H9 (cell line): Measurements from ENCODE around the gene NUMA1. TPM values are rescaled to one million over a fixed set of nuclear protein-coding genes. Genes with fewer than 3 reads are reported as not detected.
A peak's percentile ranks its signal among the peaks of the same experiment; 100 is the strongest.

Experiments used
- DNase-seq: peaks from one replicate; pipeline ENCODE4 v3.0.0-alpha.2; 2017
- H2AFZ ChIP-seq: one replicate; pipeline ENCODE4 v1.6.1; 2013; ENCODE audit warnings: mild to moderate bottlenecking, low read length, control low read depth, moderate library complexity
- H2AK5ac ChIP-seq: 2 replicates; pipeline ENCODE4 v1.6.1; 2013; ENCODE audit warnings: low read length, control low read depth, mixed read lengths; ENCODE audit not compliant: insufficient read length
- H2BK120ac ChIP-seq: one replicate; pipeline ENCODE4 v1.6.1; 2013; ENCODE audit warnings: low read depth, mild to moderate bottlenecking, low read length, control low read depth, inconsistent platforms; ENCODE audit not compliant: poor library complexity, severe bottlenecking
- H2BK12ac ChIP-seq: 2 replicates; pipeline ENCODE4 v1.6.1; 2013; ENCODE audit warnings: low read length, control low read depth, mixed read lengths, low read depth; ENCODE audit not compliant: insufficient read length
- H2BK15ac ChIP-seq: 2 replicates; pipeline ENCODE4 v1.6.1; 2013; ENCODE audit warnings: low read depth, low read length, control low read depth
- H2BK20ac ChIP-seq: one replicate; pipeline ENCODE4 v1.6.1; 2013; ENCODE audit warnings: low read depth, mild to moderate bottlenecking, low read length, control low read depth, inconsistent platforms; ENCODE audit not compliant: poor library complexity, severe bottlenecking
- H2BK5ac ChIP-seq: 2 replicates; pipeline ENCODE4 v1.6.1; 2013; ENCODE audit warnings: low read length, control low read depth, mixed read lengths; ENCODE audit not compliant: insufficient read length
- H3K14ac ChIP-seq: 2 replicates; pipeline ENCODE4 v1.6.1; 2013; ENCODE audit warnings: low read length, control low read depth; ENCODE audit not compliant: insufficient read depth
- H3K18ac ChIP-seq: 2 replicates; pipeline ENCODE4 v1.6.1; 2013; ENCODE audit warnings: low read depth, mild to moderate bottlenecking, mixed read lengths, low read length, control low read depth; ENCODE audit not compliant: insufficient read length
- H3K23ac ChIP-seq: 2 replicates; pipeline ENCODE4 v1.6.1; 2013; ENCODE audit warnings: low read length, control low read depth, mixed read lengths, low read depth; ENCODE audit not compliant: insufficient read length
- H3K23me2 ChIP-seq: 2 replicates; pipeline ENCODE4 v1.6.1; 2013; ENCODE audit warnings: low read depth, mild to moderate bottlenecking, mixed read lengths, low read length, control low read depth; ENCODE audit not compliant: insufficient read length, poor library complexity, severe bottlenecking
- H3K27ac ChIP-seq: 2 replicates; pipeline ENCODE4 v1.5.1; 2013; ENCODE audit warnings: low read length, control low read depth, mixed read lengths, low read depth; ENCODE audit not compliant: insufficient read length
- H3K27me3 ChIP-seq: 2 replicates; pipeline ENCODE4 v1.6.1; 2013; ENCODE audit warnings: low read length, control low read depth, inconsistent platforms; ENCODE audit not compliant: insufficient read depth
- H3K4ac ChIP-seq: 2 replicates; pipeline ENCODE4 v1.6.1; 2013; ENCODE audit warnings: low read depth, mild to moderate bottlenecking, control low read depth, inconsistent platforms, low read length, moderate library complexity
- H3K4me1 ChIP-seq: 2 replicates; pipeline ENCODE4 v1.6.1; 2013; ENCODE audit warnings: low read length, control low read depth, inconsistent platforms; ENCODE audit not compliant: insufficient read depth
- H3K4me2 ChIP-seq: 2 replicates; pipeline ENCODE4 v1.6.1; 2013; ENCODE audit warnings: low read length, control low read depth, mixed read lengths; ENCODE audit not compliant: insufficient read length, insufficient read depth
- H3K56ac ChIP-seq: 2 replicates; pipeline ENCODE4 v1.6.1; 2013; ENCODE audit warnings: low read depth, mild to moderate bottlenecking, mixed read lengths, low read length, control low read depth; ENCODE audit not compliant: insufficient read length
- H3K79me1 ChIP-seq: 2 replicates; pipeline ENCODE4 v1.6.1; 2013; ENCODE audit warnings: low read depth, mild to moderate bottlenecking, moderate library complexity, low read length, control low read depth, inconsistent platforms; ENCODE audit not compliant: insufficient read depth, poor library complexity, severe bottlenecking
- H3K79me2 ChIP-seq: 2 replicates; pipeline ENCODE4 v1.6.1; 2013; ENCODE audit warnings: low read length, control low read depth, inconsistent platforms; ENCODE audit not compliant: insufficient read depth
- H3K9ac ChIP-seq: 2 replicates; pipeline ENCODE4 v1.6.1; 2013; ENCODE audit warnings: low read length, control low read depth, mixed read lengths; ENCODE audit not compliant: insufficient read length; ENCODE audit errors: extremely low read depth
- H3K9me3 ChIP-seq: one replicate; pipeline ENCODE4 v1.6.1; 2013; ENCODE audit warnings: low read depth, low read length, inconsistent platforms; ENCODE audit not compliant: control insufficient read depth
- H3T11ph ChIP-seq: one replicate; pipeline ENCODE4 v1.6.1; 2013; ENCODE audit warnings: mild to moderate bottlenecking, low read length, control low read depth, inconsistent platforms
- H4K20me1 ChIP-seq: one replicate; pipeline ENCODE4 v1.6.1; 2013; ENCODE audit not compliant: control insufficient read depth, insufficient read length, insufficient read depth
- H4K5ac ChIP-seq: 2 replicates; pipeline ENCODE4 v1.6.1; 2013; ENCODE audit warnings: low read depth, mild to moderate bottlenecking, mixed read lengths, low read length, control low read depth; ENCODE audit not compliant: insufficient read length
- H4K8ac ChIP-seq: replicated peaks from 2 replicates; pipeline ENCODE4 v1.6.1; 2013; ENCODE audit warnings: low read length, control low read depth, mixed read lengths, low read depth; ENCODE audit not compliant: insufficient read length
- H4K91ac ChIP-seq: 2 replicates; pipeline ENCODE4 v1.6.1; 2013; ENCODE audit warnings: low read depth, mild to moderate bottlenecking, moderate library complexity, mixed read lengths, low read length, control low read depth; ENCODE audit not compliant: insufficient read length
- H3K27ac Mint-ChIP-seq, 3 experiments: 2 replicates in 2 of 3; 3 replicates in 1 of 3; pipeline ENCODE4 v1.8.0; 2020 to 2021; ENCODE audit warnings: mixed read lengths in 3 of 3, mild to moderate bottlenecking in 1 of 3, moderate library complexity in 1 of 3
- H3K27me3 Mint-ChIP-seq: 2 replicates; pipeline ENCODE4 v1.8.0; 2021; ENCODE audit warnings: low read depth, mild to moderate bottlenecking, moderate library complexity, mixed read lengths
- H3K36me3 Mint-ChIP-seq, 3 experiments: 2 replicates in 2 of 3; 3 replicates in 1 of 3; pipeline ENCODE4 v1.8.0; 2020 to 2021; ENCODE audit warnings: low read depth in 3 of 3, mixed read lengths in 3 of 3; ENCODE audit not compliant: insufficient read depth in 1 of 3
- H3K4me1 Mint-ChIP-seq, 2 experiments: 2 replicates each; pipeline ENCODE4 v1.8.0; 2020; ENCODE audit warnings: mixed read lengths in 2 of 2
- H3K4me3 Mint-ChIP-seq, 2 experiments: 2 replicates in 1 of 2; 3 replicates in 1 of 2; pipeline ENCODE4 v1.8.0; 2020 to 2021; ENCODE audit warnings: mild to moderate bottlenecking in 2 of 2, mixed read lengths in 2 of 2, moderate library complexity in 1 of 2
- H3K9me3 Mint-ChIP-seq, 2 experiments: 2 replicates in 1 of 2; 3 replicates in 1 of 2; pipeline ENCODE4 v1.8.0; 2020; ENCODE audit warnings: mild to moderate bottlenecking in 2 of 2, mixed read lengths in 2 of 2, moderate library complexity in 1 of 2
- CTCF ChIP-seq: fragments of 200-600 bp; sonication (generic); conservative IDR thresholded peaks from 3 replicates; pipeline ENCODE4 v1.8.0; 2021; ENCODE audit warnings: antibody characterized with exemption, mild to moderate bottlenecking
- WGBS: extraction: QIAGEN DNeasy Blood & Tissue Kit; methylation state at CpG from one replicate; pipeline ENCODE4 v1.1.7; 2013; ENCODE audit warnings: missing lambda C conversion rate, low lambda C conversion rate, mixed read lengths; ENCODE audit not compliant: insufficient read length; ENCODE audit errors: extremely low coverage; 5-methylcytosine and 5-hydroxymethylcytosine counted together
- total RNA-seq: library from RNA; stranded (reverse); gene quantifications from 2 replicates; pipeline ENCODE4 v1.2.1, GENCODE V29; 2021

NUMA1 gene
- total RNA-seq, 1 experiment from 2014 or later: 136 TPM

GRCh38 chr11:71999798-72000197 is 80.5 kb downstream of the NUMA1 start:
- Histone ChIP-seq H3K9ac (no peak overlapping the region), H3K27me3 (no peaks in the 10 kb centered on the region), H4K20me1 (peaks cover 2% of the 10 kb centered on the region), H3K27ac (no peak overlapping the region), H3K4me1 (no peaks in the 10 kb centered on the region), H3K4ac (no peak overlapping the region), H2BK15ac (no peak overlapping the region), H3K56ac (no peak overlapping the region), H2BK5ac (no peak overlapping the region), H4K91ac (no peak overlapping the region), H3K14ac (no peak overlapping the region), H3K79me2 (no peaks in the 10 kb centered on the region), H3K9me3 (no peaks in the 10 kb centered on the region), H2AFZ (no peak overlapping the region), H3K18ac (no peak overlapping the region), H3K23ac (no peak overlapping the region), H2BK20ac (no peak overlapping the region), H3K4me2 (no peak overlapping the region), H3T11ph (no peak overlapping the region), H2BK12ac (no peak overlapping the region), H4K5ac (no peak overlapping the region), H2BK120ac (no peak overlapping the region), H3K79me1 (no peaks in the 10 kb centered on the region), H2AK5ac (no peak overlapping the region), H3K23me2 (no peaks in the 10 kb centered on the region), H4K8ac (no peak overlapping the region)
- TF ChIP-seq CTCF: no peak
- DNase-seq: no peak
- Mint-ChIP-seq H3K9me3 (no peaks in the 10 kb centered on the region), H3K4me1 (peaks cover 0 to 7% of the 10 kb centered on the region in 2 experiments; a peak in 1 of 4 replicates), H3K27ac (peak overlapping the region in 2 of 3 experiments; percentile 72 to 73; a peak in 2 of 7 replicates), H3K27me3 (peaks cover 6% of the 10 kb centered on the region; the same call in 1 of the 2 replicates), H3K36me3 (peaks cover 25 to 52% (median 34%) of the 10 kb centered on the region in 3 experiments; a peak in 6 of 7 replicates), H3K4me3 (no peak overlapping the region)
- no CpG with 5 or more reads among the region's 8 CpGs for WGBS
